Central memory CD4-positive, alpha-beta T cell (primary cell): ENCODE data around the gene CLCN4.

Experiments used
- DNase-seq: peaks from one replicate; pipeline ENCODE4 v3.0.0; 2022

The CLCN4 gene

GRCh38 chrX:10198254-10198653 is 41.5 kb downstream of the CLCN4 start:
- DNase-seq, result no peak

GRCh38 chrX:10199212-10199611 is 42.4 kb downstream of the CLCN4 start:
- no peak for DNase-seq

GRCh38 chrX:10203617-10204016 is 46.8 kb downstream of the CLCN4 start:
- no peak for DNase-seq

GRCh38 chrX:10206317-10206716 is 49.5 kb downstream of the CLCN4 start:
- DNase-seq, result no peak

- no peak for DNase-seq
Measured at GRCh38 chrX:10208281-10208856, 51.6 kb downstream of the CLCN4 start.

GRCh38 chrX:10208953-10209352 is 52.2 kb downstream of the CLCN4 start:
- DNase-seq, result no peak

- DNase-seq, result no peak
Measured at GRCh38 chrX:10212395-10212794, 55.6 kb downstream of the CLCN4 start.

GRCh38 chrX:10213716-10214115 is 56.9 kb downstream of the CLCN4 start:
- no peak for DNase-seq

- DNase-seq, result no peak
Measured at GRCh38 chrX:10216208-10216607, 59.4 kb downstream of the CLCN4 start.

GRCh38 chrX:10217198-10217597 is 60.4 kb downstream of the CLCN4 start:
- DNase-seq, result no peak

GRCh38 chrX:10221651-10222050 is 64.9 kb downstream of the CLCN4 start:
- DNase-seq, result no peak

GRCh38 chrX:10223276-10223675 is 66.5 kb downstream of the CLCN4 start:
- DNase-seq, result no peak

- DNase-seq, result no peak
Measured at GRCh38 chrX:10223781-10224180, 67.0 kb downstream of the CLCN4 start.

- no peak for DNase-seq
Measured at GRCh38 chrX:10230222-10230621, 73.4 kb downstream of the CLCN4 start.

GRCh38 chrX:10231461-10231860 is 74.7 kb downstream of the CLCN4 start:
- no peak for DNase-seq

GRCh38 chrX:10233173-10233572 is 76.4 kb downstream of the CLCN4 start:
- DNase-seq, result no peak

GRCh38 chrX:10233696-10234095 is 76.9 kb downstream of the CLCN4 start:
- no peak for DNase-seq

GRCh38 chrX:10235851-10236250 is 79.1 kb downstream of the CLCN4 start:
- DNase-seq, result no peak

GRCh38 chrX:10237241-10237640 is 80.5 kb downstream of the CLCN4 start:
- DNase-seq, result no peak

GRCh38 chrX:10239611-10240064 is 82.9 kb downstream of the CLCN4 start:
- DNase-seq, result no peak

GRCh38 chrX:10240918-10241317 is 84.1 kb downstream of the CLCN4 start:
- DNase-seq, result no peak

GRCh38 chrX:10242026-10242425 is 85.3 kb downstream of the CLCN4 start:
- no peak for DNase-seq

GRCh38 chrX:10243106-10243505 is 86.3 kb downstream of the CLCN4 start:
- DNase-seq, result no peak

- no peak for DNase-seq
Measured at GRCh38 chrX:10244915-10245622, 88.3 kb downstream of the CLCN4 start.

GRCh38 chrX:10245886-10246285 is 89.1 kb downstream of the CLCN4 start:
- DNase-seq, result no peak
